Fibroblast of villous mesenchyme (primary cell): ENCODE results near the gene MRPL18. TPM values are rescaled to one million over a fixed set of nuclear protein-coding genes. Genes with fewer than 3 reads are reported as not detected.

ENCODE experiments used
- DNase-seq: peaks from one replicate; pipeline ENCODE4 v3.0.0-alpha.2; 2010; ENCODE audit warnings: low read depth
- H3K4me3 ChIP-seq: 2 replicates; pipeline ENCODE4 v1.5.1; 2011; ENCODE audit warnings: low read depth, mild to moderate bottlenecking, low read length
- total RNA-seq: library from RNA; depleted of rRNA; stranded (reverse); fragments of >200 nt; gene quantifications from 2 replicates; pipeline ENCODE4 v1.2.3, GENCODE V29; 2012
- TF ChIP-seq, protein P1 (sequence below): IDR thresholded peaks from 2 replicates; pipeline ENCODE4 v1.5.1; 2012; ENCODE audit warnings: low read depth, mild to moderate bottlenecking, low read length; ENCODE audit not compliant: insufficient read depth

Gene MRPL18
- total RNA-seq, 1 donor, result 107 TPM

DNA sequence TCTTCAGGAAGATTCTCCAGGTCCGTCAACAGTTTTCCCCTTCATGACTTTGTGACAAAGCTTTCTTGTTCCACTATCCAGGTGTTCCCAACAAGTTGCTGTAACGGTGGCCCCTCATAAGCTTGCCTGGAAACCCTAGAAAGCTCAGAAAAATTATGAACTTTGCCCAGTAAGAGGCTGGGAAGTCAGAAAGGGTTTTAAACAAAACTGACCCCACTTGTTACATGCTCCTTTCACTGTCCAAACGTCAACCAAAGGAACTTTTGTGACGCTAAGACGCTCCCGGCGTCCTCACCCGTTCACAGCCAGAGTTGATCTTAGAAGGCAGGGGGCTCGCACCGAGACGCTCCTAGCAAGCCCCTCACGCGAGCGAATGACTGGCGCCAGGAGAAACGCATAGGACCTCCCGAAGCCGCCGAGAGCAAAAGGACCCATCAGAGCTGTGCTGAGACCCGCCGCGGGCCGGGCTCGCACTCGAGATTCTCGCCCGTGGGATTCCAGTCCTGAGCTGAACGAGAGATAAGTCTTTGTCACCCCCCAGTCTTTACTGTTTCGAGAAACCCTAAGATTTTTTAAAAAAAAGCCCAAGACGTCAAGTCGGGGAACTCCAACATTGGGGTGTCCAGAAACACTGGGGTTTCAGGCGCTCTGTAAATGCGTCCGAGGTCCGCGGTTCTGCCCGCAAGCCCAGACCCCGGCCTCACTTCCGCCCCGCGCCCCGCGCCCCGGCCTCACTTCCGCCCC, 29.0 kb upstream of the MRPL18 start:
- DNase-seq, result peak; percentile 34
- TF ChIP-seq, protein P1, sequence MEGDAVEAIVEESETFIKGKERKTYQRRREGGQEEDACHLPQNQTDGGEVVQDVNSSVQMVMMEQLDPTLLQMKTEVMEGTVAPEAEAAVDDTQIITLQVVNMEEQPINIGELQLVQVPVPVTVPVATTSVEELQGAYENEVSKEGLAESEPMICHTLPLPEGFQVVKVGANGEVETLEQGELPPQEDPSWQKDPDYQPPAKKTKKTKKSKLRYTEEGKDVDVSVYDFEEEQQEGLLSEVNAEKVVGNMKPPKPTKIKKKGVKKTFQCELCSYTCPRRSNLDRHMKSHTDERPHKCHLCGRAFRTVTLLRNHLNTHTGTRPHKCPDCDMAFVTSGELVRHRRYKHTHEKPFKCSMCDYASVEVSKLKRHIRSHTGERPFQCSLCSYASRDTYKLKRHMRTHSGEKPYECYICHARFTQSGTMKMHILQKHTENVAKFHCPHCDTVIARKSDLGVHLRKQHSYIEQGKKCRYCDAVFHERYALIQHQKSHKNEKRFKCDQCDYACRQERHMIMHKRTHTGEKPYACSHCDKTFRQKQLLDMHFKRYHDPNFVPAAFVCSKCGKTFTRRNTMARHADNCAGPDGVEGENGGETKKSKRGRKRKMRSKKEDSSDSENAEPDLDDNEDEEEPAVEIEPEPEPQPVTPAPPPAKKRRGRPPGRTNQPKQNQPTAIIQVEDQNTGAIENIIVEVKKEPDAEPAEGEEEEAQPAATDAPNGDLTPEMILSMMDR, result no peak

DNA sequence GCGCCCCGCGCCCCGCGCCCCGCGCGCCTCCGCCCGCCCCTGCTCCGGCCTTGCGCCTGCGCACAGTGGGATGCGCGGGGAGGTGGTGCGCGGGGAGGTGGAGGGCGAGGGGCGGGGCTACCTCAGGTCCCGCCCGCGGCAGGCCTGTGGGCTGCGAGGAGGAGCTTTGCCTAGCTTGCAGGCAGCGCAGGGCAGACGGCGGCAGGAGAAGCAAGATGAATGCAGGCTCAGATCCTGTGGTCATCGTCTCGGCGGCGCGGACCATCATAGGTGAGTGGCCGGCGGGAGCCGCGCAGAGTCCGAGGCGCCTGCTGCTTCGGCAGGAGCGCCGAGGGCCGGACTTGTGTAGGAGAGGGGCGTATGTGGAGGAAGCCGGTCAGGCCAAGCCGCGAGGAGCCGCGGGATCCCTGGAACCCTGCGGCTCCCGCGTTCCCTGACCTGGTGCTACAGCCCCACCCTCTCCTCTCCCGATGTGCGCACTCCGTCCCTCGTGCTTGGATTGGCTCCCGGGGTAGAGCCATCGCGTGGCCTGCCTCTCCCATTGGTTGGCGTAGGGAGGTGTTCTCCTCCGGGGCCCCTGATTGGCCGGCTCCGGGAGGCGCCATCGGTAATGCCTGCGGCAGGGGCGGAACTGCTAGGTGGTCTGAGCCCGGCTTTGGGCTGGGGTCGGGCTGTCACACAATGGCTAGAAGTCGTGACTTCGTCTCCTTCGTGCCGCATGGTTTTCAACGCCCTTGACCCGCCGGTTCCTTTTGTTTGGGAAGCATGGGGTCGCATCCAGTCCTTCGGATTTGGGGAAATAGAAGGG, 28.2 kb upstream of the MRPL18 start, which contains the start of gene ACAT2:
Gene ACAT2, plus strand, starts transcription at position 173 of the 808 bp plus-strand sequence. Its CDS starts 43 bp downstream, at position 216.
- TF ChIP-seq, protein P1, result no peak
- H3K4me3 ChIP-seq, result peak within 1 kb of the TSS; percentile 82
- DNase-seq, result peak; percentile 95

More for the DNA sequence above, 29.0 kb upstream of the MRPL18 start:
- peak overlapping the region; percentile 82 for H3K4me3 ChIP-seq

DNA sequence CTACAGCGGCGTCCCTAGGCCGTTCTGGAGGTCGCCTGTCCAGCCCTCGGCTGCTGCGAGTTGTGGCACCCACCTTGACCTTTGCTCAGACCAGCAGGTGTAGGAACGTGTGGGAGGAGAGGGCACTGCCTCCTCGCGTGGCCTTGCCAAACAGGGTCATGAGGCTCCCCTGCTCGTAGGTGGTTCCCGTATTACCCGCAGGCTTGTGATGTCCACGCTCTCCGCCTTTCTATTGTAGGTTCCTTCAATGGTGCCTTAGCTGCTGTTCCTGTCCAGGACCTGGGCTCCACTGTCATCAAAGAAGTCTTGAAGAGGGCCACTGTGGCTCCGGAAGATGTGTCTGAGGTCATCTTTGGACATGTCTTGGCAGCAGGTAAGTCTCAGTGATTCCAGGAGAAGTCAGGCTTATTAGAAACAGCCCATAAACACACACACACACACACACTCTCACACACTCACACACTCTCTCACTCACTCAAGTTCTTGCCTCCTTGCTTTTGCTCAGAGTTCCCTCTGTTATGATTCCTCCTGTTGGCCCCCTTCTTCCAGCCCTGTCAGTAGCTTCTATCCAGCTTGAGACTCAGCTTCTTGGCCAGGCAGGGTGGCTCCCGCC, 27.5 kb upstream of the MRPL18 start:
- no peak for DNase-seq
- peak overlapping the region; percentile 82 for H3K4me3 ChIP-seq
- TF ChIP-seq, protein P1, result no peak

DNA sequence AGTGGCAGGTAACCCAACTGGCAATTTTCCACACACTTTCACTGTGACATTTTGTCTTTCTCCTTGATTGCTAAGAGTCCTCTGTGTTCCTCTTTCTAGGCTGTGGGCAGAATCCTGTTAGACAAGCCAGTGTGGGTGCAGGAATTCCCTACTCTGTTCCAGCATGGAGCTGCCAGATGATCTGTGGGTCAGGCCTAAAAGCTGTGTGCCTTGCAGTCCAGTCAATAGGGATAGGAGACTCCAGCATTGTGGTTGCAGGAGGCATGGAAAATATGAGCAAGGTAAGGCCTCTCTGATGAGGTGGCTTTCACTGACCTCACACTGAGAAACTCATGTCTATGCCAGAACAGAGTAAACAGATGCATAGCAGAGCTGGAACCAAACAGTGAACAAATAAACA, 23.4 kb upstream of the MRPL18 start:
- TF ChIP-seq, protein P1, result no peak
- no peak overlapping the region for H3K4me3 ChIP-seq
- no peak for DNase-seq

DNA sequence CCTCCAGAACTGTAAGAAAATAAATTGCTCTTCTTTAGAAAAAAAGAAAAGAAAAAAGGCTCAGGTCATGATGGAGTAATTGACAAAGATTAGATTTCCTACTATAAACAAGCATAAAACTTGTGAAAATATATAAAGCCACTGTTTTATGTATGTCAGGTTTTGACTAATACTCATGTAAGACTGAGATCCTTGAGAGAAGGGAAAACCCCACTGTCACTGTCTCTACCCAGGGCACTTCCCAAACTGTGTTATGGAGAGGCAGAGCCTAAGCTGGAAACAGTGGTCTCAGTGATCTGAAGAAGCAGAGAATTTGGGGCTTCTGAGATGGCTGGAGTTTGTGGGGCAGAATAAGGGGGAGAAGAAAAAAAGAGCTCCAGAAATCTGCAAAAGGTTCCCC, 20.8 kb upstream of the MRPL18 start:
- no peak overlapping the region for H3K4me3 ChIP-seq
- TF ChIP-seq, protein P1, result no peak
- no peak for DNase-seq

DNA sequence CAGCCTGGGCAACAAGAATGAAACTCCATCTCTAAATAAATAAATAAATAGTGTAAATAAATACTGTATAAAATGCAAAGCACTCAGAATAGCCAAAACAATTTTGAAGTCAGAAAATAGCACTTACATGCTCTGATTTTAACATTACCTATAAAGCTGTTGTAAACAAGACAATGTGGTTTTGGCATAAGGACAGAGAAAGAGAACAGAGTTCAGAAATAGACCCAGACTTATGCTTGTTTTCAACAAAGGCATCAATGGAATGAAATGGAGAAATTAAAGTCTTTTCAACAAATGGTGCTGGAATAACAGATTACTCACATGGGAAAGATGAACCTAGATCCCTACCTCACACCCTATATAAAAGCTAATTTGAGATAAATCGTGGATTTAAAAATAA, 18.1 kb upstream of the MRPL18 start:
- TF ChIP-seq, protein P1, result no peak
- H3K4me3 ChIP-seq, result no peak overlapping the region
- DNase-seq, result peak; percentile 79
